ENCODE measurements around the gene GALNT10. TPM values are rescaled to one million over a fixed set of nuclear protein-coding genes. Genes with fewer than 3 reads are reported as not detected.

Gene GALNT10
- polyA plus RNA-seq, 1 donor (not counting 4 experiments of a cell fraction or from before 2014, with no cell fraction given) = 17.9 TPM

GRCh38 chr5:154193283-154193682 lies 2.8 kb downstream of the GALNT10 start:
- no peaks in the 10 kb centered on the region for H3K79me2 ChIP-seq (ENCODE audit: control insufficient read depth, insufficient read depth, low read length)
- FAIRE-seq = no peak

GRCh38 chr5:154193701-154194121 lies 3.2 kb downstream of the GALNT10 start:
- peaks cover 14% of the 10 kb centered on the region for H4K20me1 ChIP-seq (ENCODE audit: control insufficient read depth, extremely low read depth, insufficient read depth, low read length)
- peaks cover 31% of the 10 kb centered on the region for H3K4me1 ChIP-seq (ENCODE audit: control insufficient read depth, extremely low read depth, insufficient read depth, low read length)
- no peaks in the 10 kb centered on the region for H3K79me2 ChIP-seq (ENCODE audit: control insufficient read depth, insufficient read depth, low read length)
- H3K4me3 ChIP-seq (ENCODE audit: control insufficient read depth in 2 of 3, extremely low read depth in 1 of 3, insufficient read depth in 2 of 3, low read depth in 1 of 3, low read length in 3 of 3) = no peak overlapping the region
- no peak overlapping the region for H3K9ac ChIP-seq (ENCODE audit: control insufficient read depth, extremely low read depth, insufficient read depth, low read length)
- DNase-seq (ENCODE audit: low read depth, low spot score) (no peak), FAIRE-seq (no peak)
- peaks cover 37% of the 10 kb centered on the region for H3K27me3 ChIP-seq (ENCODE audit: control insufficient read depth, extremely low read depth, insufficient read depth, low read length)
- H3K36me3 ChIP-seq (ENCODE audit: control insufficient read depth in 2 of 2, extremely low read depth in 1 of 2, insufficient read depth in 2 of 2, low read length in 2 of 2) = no peaks in the 10 kb centered on the region
- H2AFZ ChIP-seq (ENCODE audit: control insufficient read depth, low read length) = no peak overlapping the region
- no peak overlapping the region for H3K4me2 ChIP-seq (ENCODE audit: control insufficient read depth, extremely low read depth, insufficient read depth, low read depth, low read length)
- TF ChIP-seq CTCF (optimal IDR thresholded peaks at IDR 0.05 in 1 of 3, IDR thresholded peaks at IDR 0.05 in 1 of 3, conservative IDR thresholded peaks at IDR 0.05 in 1 of 3; ENCODE audit: extremely low read depth in 1 of 3, insufficient read depth in 2 of 3, low read length in 3 of 3) (no peak), EZH2 (IDR thresholded peaks at IDR 0.05; ENCODE audit: low read length) (no peak)
- dilution Hi-C loops (cut with MboI; ENCODE audit: extremely low pct_ligation_motif_present, low sequenced_read_pairs) = no loop called here
- no peaks in the 10 kb centered on the region for H3K9me3 ChIP-seq (ENCODE audit: control insufficient read depth, low read depth, low read length)
- no peak overlapping the region for H3K27ac ChIP-seq (ENCODE audit: control insufficient read depth, insufficient read depth, low read length)
- peaks cover 5% of the 10 kb centered on the region for H3K9me1 ChIP-seq (ENCODE audit: control insufficient read depth, extremely low read depth, insufficient read depth, low read length)

More at GRCh38 chr5:154193283-154193682, 2.8 kb downstream of the GALNT10 start:
- peaks cover 38% of the 10 kb centered on the region for H3K27me3 ChIP-seq (ENCODE audit: control insufficient read depth, extremely low read depth, insufficient read depth, low read length)
- peaks cover 5% of the 10 kb centered on the region for H3K9me1 ChIP-seq (ENCODE audit: control insufficient read depth, extremely low read depth, insufficient read depth, low read length)
- no peak for DNase-seq (ENCODE audit: low read depth, low spot score)
- H2AFZ ChIP-seq (ENCODE audit: control insufficient read depth, low read length) = no peak overlapping the region
- no peaks in the 10 kb centered on the region for H3K9me3 ChIP-seq (ENCODE audit: control insufficient read depth, low read depth, low read length)
- H3K9ac ChIP-seq (ENCODE audit: control insufficient read depth, extremely low read depth, insufficient read depth, low read length) = no peak overlapping the region
- H4K20me1 ChIP-seq (ENCODE audit: control insufficient read depth, extremely low read depth, insufficient read depth, low read length) = peaks cover 10% of the 10 kb centered on the region
- TF ChIP-seq CTCF (optimal IDR thresholded peaks at IDR 0.05 in 1 of 3, IDR thresholded peaks at IDR 0.05 in 1 of 3, conservative IDR thresholded peaks at IDR 0.05 in 1 of 3; ENCODE audit: extremely low read depth in 1 of 3, insufficient read depth in 2 of 3, low read length in 3 of 3) (no peak), EZH2 (IDR thresholded peaks at IDR 0.05; ENCODE audit: low read length) (no peak)
- H3K27ac ChIP-seq (ENCODE audit: control insufficient read depth, insufficient read depth, low read length) = no peak overlapping the region
- no peaks in the 10 kb centered on the region for H3K36me3 ChIP-seq (ENCODE audit: control insufficient read depth in 2 of 2, extremely low read depth in 1 of 2, insufficient read depth in 2 of 2, low read length in 2 of 2)
- no peak overlapping the region for H3K4me3 ChIP-seq (ENCODE audit: control insufficient read depth in 2 of 3, extremely low read depth in 1 of 3, insufficient read depth in 2 of 3, low read depth in 1 of 3, low read length in 3 of 3)
- dilution Hi-C loops (cut with MboI; ENCODE audit: extremely low pct_ligation_motif_present, low sequenced_read_pairs) = no loop called here
- H3K4me1 ChIP-seq (ENCODE audit: control insufficient read depth, extremely low read depth, insufficient read depth, low read length) = peaks cover 26% of the 10 kb centered on the region
- H3K4me2 ChIP-seq (ENCODE audit: control insufficient read depth, extremely low read depth, insufficient read depth, low read depth, low read length) = no peak overlapping the region

Measured in keratinocyte (primary cell).